ENCODE data around the gene AFF1. TPM values are rescaled to one million over a fixed set of nuclear protein-coding genes. Genes with fewer than 3 reads are reported as not detected.

AFF1 gene
- polyA plus RNA-seq, 1 donor (not counting 4 experiments of a cell fraction or from before 2014, with no cell fraction given) = 14.4 TPM

- Histone ChIP-seq H3K4me3 (ENCODE audit: control insufficient read depth in 2 of 3, extremely low read depth in 1 of 3, insufficient read depth in 2 of 3, low read depth in 1 of 3, low read length in 3 of 3) (no peak overlapping the region), H3K27ac (ENCODE audit: control insufficient read depth, insufficient read depth, low read length) (no peak overlapping the region), H2AFZ (ENCODE audit: control insufficient read depth, low read length) (no peak overlapping the region), H3K79me2 (ENCODE audit: control insufficient read depth, insufficient read depth, low read length) (no peaks in the 10 kb centered on the region), H3K9me3 (ENCODE audit: control insufficient read depth, low read depth, low read length) (no peaks in the 10 kb centered on the region), H3K4me1 (ENCODE audit: control insufficient read depth, extremely low read depth, insufficient read depth, low read length) (no peaks in the 10 kb centered on the region), H3K9ac (ENCODE audit: control insufficient read depth, extremely low read depth, insufficient read depth, low read length) (no peak overlapping the region), H4K20me1 (ENCODE audit: control insufficient read depth, extremely low read depth, insufficient read depth, low read length) (no peaks in the 10 kb centered on the region), H3K36me3 (ENCODE audit: control insufficient read depth in 2 of 2, extremely low read depth in 1 of 2, insufficient read depth in 2 of 2, low read length in 2 of 2) (peaks cover 21 to 28% of the 10 kb centered on the region in 2 experiments), H3K4me2 (ENCODE audit: control insufficient read depth, extremely low read depth, insufficient read depth, low read depth, low read length) (no peak overlapping the region), H3K9me1 (ENCODE audit: control insufficient read depth, extremely low read depth, insufficient read depth, low read length) (no peaks in the 10 kb centered on the region), H3K27me3 (ENCODE audit: control insufficient read depth, extremely low read depth, insufficient read depth, low read length) (no peaks in the 10 kb centered on the region)
- TF ChIP-seq EZH2 (IDR thresholded peaks at IDR 0.05; ENCODE audit: low read length) (no peak), CTCF (optimal IDR thresholded peaks at IDR 0.05 in 1 of 3, IDR thresholded peaks at IDR 0.05 in 1 of 3, conservative IDR thresholded peaks at IDR 0.05 in 1 of 3; ENCODE audit: extremely low read depth in 1 of 3, insufficient read depth in 2 of 3, low read length in 3 of 3) (no peak)
- FAIRE-seq (no peak), DNase-seq (ENCODE audit: low read depth, low spot score) (no peak)
- dilution Hi-C loops (cut with MboI; ENCODE audit: extremely low pct_ligation_motif_present, low sequenced_read_pairs) = no loop called here
Observed at GRCh38 chr4:87133183-87133582, 198.4 kb downstream of the AFF1 start.

- no peaks in the 10 kb centered on the region for H3K4me1 ChIP-seq (ENCODE audit: control insufficient read depth, extremely low read depth, insufficient read depth, low read length)
- no peaks in the 10 kb centered on the region for H3K9me1 ChIP-seq (ENCODE audit: control insufficient read depth, extremely low read depth, insufficient read depth, low read length)
- peaks cover 18 to 27% of the 10 kb centered on the region in 2 experiments for H3K36me3 ChIP-seq (ENCODE audit: control insufficient read depth in 2 of 2, extremely low read depth in 1 of 2, insufficient read depth in 2 of 2, low read length in 2 of 2)
- H3K4me2 ChIP-seq (ENCODE audit: control insufficient read depth, extremely low read depth, insufficient read depth, low read depth, low read length) = no peak overlapping the region
- no peaks in the 10 kb centered on the region for H3K27me3 ChIP-seq (ENCODE audit: control insufficient read depth, extremely low read depth, insufficient read depth, low read length)
- no peak overlapping the region for H2AFZ ChIP-seq (ENCODE audit: control insufficient read depth, low read length)
- no peaks in the 10 kb centered on the region for H3K9me3 ChIP-seq (ENCODE audit: control insufficient read depth, low read depth, low read length)
- no peak overlapping the region for H3K4me3 ChIP-seq (ENCODE audit: control insufficient read depth in 2 of 3, extremely low read depth in 1 of 3, insufficient read depth in 2 of 3, low read depth in 1 of 3, low read length in 3 of 3)
- H4K20me1 ChIP-seq (ENCODE audit: control insufficient read depth, extremely low read depth, insufficient read depth, low read length) = no peaks in the 10 kb centered on the region
- H3K79me2 ChIP-seq (ENCODE audit: control insufficient read depth, insufficient read depth, low read length) = no peaks in the 10 kb centered on the region
- no peak for FAIRE-seq
- no peak for TF ChIP-seq CTCF (optimal IDR thresholded peaks at IDR 0.05 in 1 of 3, IDR thresholded peaks at IDR 0.05 in 1 of 3, conservative IDR thresholded peaks at IDR 0.05 in 1 of 3; ENCODE audit: extremely low read depth in 1 of 3, insufficient read depth in 2 of 3, low read length in 3 of 3)
- TF ChIP-seq EZH2 (IDR thresholded peaks at IDR 0.05; ENCODE audit: low read length) = no peak
- DNase-seq (ENCODE audit: low read depth, low spot score) = no peak
- H3K27ac ChIP-seq (ENCODE audit: control insufficient read depth, insufficient read depth, low read length) = no peak overlapping the region
- no peak overlapping the region for H3K9ac ChIP-seq (ENCODE audit: control insufficient read depth, extremely low read depth, insufficient read depth, low read length)
- dilution Hi-C loops (cut with MboI; ENCODE audit: extremely low pct_ligation_motif_present, low sequenced_read_pairs) = no loop called here
Observed at GRCh38 chr4:87134122-87134521, 199.3 kb downstream of the AFF1 start.

Measured in keratinocyte (primary cell).